IPS-NIHi11 (cell line): ENCODE measurements around the gene SLC30A7.
"Not testable (repeated sequence)": the region's sequence is repeated elsewhere in the genome, so short reads cannot be mapped to it uniquely, and the experiment has no call there.

Source experiments
- DNase-seq: peaks from one replicate; pipeline ENCODE4 v3.0.0; 2012; ENCODE audit warnings: mixed read lengths, low spot score

Gene SLC30A7

DNA sequence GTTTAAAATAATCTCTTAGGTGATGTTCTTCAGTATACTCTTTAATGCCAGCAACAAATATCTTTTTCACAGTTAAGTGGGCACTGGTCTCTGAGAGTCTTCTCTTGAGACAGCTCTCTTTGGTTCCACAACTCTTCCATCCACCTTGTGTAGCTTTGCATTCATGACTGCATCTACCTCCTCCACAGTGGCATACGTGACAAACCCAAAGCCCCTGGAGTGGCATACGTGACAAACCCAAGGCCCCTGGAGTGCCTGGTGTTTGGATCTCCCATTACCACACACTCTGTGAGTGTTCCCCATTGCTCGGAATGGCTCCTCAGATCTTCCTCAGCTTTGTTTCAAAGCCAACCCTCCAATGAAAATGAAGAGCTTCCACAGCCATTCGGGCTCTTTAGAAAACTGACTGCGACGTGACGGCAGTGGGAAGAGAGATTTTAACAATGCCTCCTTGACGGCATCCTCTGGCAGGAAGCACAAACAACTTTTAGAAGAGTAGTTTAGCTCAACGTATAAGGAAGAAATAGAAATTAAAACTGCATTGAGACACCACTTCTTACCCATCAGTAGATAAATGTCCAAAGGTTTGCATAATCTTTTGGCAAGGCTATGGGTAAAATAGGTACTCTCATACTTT lies 45.8 kb downstream of the SLC30A7 start:
- no peak for DNase-seq

DNA sequence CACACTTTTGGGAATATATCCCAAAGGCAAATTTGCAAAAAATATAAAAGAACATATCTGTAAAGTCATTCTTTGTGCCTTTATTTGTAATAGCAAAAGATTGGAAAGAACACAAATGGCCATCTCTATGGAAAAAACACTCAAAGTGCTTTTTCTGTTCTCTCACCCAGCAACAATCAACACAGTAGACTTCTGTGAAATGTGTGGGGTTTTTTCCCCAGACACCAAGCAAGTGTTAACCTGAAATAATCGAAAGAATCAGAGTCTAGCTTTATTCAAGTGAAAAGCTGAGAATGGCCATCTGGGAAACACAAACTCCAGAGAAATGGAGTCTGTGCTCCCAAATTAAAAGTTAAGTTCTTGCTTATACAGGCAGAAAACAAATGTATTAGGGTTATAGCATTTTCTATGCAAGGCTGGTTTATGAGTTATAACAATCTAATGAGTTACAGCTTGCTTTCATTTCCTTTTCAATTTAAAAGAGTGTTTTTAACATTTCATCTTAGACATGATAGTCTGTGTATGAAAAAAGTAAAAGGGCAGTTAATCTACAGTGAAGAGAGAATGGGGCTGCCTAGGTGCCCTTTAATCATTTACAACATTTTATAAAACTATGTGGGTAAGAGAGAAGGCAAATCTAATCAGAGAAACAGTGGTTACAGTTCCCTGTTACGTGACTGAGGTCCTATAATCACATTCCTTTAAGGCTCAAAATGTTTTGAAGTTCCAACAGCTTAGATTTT lies 46.6 kb downstream of the SLC30A7 start:
- DNase-seq = no peak

DNA sequence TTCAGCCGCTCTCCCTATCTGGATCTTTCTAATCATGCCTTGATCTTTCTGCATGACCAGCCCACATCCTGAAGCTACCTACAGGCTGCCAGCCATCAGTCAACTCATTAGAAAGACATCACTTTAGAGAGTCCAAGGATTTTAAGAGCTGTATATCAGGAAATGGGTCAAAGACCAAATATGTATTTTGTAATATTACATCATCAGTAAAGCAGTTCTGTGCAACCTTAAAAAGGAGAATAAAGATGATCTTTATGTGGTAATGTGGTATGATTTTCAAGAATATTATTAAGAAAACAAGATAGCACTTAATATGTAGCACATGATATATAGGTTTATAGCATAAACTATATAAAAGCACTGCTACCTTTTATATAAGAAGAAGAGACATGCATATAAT lies 47.6 kb downstream of the SLC30A7 start:
- no peak for DNase-seq

DNA sequence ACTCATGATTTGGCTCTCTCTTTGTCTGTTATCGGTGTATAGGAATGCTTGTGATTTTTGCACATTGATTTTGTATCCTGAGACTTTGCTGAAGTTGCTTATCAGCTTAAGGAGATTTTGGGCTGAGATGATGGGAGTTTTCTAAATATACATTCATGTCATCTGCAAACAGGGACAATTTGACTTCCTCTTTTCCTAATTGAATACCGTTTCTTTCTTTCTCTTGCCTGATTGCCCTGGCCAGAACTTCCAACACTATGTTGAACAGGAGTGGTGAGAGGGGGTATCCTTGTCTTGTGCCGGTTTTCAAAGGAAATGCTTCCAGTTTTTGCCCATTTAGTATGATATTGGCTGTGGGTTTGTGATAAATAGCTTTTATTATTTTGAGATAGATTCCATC lies 50.2 kb downstream of the SLC30A7 start:
- DNase-seq = not testable (repeated sequence)

DNA sequence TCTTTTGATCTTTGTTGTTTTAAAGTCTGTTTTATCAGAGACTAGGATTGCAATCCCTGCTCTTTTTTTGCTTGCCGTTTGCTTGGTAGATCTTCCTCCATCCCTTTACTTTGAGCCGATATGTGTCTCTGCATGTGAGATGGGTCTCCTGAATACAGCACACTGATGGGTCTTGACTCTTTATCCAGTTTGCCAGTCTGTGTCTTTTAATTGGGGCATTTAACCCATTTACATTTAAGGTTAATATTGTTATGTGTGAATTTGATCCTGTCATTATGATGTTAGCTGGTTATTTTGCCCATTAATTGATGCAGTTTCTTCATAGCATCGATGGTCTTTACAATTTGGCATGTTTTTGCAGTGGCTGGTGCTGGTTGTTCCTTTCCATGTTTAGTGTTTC lies 51.9 kb downstream of the SLC30A7 start:
- DNase-seq = not testable (repeated sequence)

DNA sequence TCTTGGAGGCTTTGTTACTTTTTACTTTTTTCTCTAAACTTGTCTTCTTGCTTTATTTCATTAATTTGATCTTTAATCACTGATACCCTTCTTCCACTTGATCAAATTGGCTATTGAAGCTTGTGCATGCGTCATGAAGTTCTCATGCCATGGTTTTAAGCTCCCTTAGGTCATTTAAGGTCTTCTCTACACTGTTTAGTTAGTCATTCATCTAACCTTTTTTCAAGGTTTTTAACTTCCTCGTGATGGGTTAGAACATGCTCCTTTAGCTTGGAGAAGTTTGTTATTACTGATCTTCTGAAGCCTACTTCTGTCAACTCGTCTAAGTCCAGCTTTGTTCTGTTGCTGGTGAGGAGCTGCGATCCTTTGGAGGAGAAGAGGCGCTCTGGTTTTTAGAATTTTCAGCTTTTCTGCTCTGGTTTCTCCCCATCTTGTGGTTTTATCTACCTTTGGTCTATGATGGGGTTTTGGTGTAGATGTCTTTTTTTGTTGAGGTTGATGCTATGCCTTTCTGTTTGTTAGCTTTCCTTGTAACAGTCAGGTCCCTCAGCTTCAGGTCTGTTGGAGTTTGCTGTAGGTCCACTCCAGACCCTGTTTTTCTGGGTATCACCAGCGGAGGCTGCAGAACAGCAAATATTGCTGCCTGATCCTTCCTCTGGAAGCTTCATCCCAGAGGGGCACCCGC lies 53.0 kb downstream of the SLC30A7 start:
- not testable (repeated sequence) for DNase-seq

DNA sequence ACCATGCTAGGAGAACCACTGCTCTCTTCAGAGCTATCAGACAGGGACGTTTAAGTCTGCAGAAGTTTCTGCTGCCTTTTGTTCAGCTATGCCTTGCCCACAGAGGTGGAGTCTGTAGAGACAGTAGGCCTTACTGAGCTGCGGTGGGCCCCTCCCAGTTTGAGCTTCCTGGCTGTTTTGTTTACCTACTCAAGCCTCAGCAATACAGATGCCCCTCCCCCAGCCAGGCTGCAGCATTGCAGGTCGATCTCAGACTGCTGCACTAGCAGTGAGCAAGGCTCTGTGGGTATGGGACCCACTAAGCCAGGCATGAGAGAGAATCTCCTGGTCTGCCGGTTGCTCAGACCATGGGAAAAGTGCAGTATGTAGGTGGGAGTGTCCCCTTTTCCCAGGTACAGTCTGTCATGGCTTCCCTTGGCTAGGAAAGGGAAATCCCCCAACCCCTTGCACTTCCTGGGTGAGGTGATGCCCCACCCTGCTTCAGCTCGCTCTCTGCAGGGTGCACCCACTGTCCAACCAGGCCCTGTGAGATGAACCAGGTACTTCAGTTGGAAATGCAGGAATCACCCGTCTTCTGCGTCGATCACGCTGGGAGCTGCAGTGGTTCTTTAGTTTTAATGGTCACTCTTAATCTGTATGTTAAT lies 53.7 kb downstream of the SLC30A7 start:
- DNase-seq = peak; percentile 41

DNA sequence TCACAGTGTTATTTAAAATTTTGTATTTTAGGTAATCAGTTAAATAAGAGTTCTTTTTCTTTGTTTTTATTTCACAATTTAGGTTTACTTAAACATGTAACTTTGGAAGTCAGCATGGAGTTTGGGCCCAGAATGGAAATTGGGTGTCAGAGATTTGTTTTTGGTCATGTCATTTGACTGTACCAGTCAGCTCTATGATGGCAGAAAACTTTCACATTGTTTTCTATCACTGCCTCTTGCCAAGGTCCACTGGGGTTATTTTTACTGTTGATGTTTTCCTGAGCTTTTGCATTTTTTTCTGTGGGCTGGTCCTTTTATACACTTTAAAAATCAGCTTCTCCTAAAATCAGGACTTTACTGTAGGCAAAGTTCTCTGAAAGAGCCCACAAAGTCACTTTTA lies 54.4 kb downstream of the SLC30A7 start:
- DNase-seq = no peak

DNA sequence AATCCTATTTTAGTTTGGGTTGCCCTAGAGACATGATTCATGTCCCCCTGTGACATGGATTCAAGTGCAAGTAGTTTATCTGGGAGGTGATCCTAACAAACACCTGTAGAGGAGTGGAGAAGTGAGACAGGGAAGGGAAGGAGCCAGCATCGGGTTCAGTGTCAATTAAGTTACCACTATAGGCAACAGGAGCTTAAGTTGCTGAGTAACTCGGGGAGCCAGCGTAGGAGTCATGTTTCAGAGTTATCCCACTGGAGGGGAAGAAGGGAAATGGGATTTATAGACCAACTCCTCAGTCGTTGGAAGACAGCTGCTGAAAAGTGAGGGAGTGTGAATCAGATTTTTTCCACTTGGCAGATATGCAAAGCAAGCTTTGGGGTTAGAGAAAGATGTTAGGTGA lies 54.9 kb downstream of the SLC30A7 start:
- peak; percentile 18 for DNase-seq

DNA sequence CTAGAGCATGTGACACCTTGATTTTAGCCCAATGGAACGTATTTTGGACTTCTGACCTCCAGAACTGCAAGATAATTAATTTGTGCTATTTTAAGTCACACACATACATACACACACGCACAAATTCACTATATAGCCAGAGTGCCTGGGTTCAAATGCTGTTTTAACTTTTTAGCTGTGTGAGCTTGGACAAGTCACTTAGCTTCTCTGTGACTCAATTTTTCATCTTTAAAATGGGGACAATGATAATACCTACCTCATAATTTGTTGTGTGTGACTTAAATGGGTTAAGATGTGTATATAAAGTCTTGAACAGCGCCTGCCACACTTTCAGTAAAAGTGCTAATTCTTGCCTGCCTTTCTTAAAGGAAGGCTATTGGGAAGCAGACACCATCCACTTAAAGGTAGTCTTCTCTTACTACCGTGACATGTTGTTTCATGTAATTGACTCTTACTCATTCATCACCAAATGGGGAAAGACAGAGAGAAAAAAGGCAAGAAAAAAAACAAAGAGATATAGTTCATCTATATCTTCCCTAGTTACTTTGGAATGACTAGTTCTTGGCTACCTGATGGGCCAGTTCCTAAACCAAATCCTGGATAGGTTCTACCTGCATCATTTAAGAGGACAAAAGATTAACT lies 56.3 kb downstream of the SLC30A7 start:
- DNase-seq = no peak

DNA sequence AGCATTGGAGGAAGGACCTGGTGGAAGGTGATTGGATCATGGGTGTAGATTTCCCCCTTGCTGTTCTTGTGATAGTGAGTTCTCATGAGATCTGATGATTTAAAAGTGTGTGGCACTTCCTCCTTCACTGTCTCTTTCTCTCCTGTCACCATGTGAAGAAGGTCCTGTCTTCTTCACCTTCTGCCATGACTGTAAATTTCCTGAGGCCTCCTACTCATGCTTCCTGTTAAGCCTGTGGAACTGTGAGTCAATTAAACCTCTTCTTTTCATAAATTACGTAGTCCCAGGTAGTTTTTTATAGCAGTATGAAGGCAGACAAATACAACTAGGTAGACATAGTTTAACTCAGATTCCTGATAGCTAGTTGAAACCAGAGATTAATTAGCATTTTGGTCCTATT lies 57.1 kb downstream of the SLC30A7 start:
- DNase-seq = not testable (repeated sequence)

DNA sequence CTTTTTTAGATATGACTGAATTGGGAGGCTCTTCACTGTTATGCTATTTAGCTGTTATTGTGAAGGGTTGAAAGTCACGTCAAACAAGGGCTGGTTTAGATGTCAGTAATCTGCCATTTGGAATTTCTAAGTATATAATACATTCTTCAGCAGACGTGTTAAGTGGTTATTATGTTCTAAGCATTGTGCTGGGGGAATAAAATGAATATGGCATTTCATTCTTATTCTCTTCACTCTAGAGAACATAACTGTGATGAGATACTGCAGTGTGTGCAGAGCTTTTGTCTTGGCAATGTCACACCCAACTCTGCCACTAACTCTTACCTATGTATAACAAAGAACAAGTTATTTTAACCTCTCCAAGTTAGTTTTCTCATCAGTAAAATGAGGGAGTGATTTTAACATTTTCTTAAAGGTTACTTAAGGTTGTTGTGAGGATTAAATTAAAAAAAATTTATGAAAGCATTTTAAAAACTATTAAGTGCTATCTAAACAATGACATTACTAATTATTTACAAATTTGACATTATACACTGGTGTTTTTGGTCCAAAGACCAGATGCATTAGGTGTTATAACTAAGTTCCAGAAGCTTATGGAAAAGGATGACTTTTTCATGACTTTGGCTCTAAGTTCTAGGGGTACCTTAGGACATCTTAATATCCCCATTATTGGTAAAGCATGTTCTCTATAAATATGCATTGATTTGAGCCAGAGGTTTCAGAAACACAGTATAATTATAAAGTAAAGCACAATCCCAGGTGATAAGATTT lies 58.3 kb downstream of the SLC30A7 start:
- DNase-seq = no peak

DNA sequence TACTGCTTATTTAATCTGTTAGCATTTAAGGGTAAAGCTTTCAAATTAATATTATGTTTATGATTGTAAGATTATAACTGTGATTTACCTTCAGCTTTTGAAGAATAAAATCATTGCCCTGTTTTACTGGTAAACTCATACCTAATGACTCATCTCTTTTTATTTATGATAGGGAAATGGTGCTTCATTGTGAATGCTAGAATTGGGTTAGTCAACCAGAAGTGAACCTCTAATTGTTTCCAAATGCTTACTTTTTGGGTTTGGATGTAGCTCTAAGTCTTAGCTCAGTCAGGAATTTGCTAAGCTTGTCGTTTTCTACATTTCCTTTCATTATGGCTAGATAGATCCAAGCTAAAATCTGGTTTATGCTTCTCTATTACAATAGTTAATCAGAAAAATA lies 59.4 kb downstream of the SLC30A7 start:
- no peak for DNase-seq

DNA sequence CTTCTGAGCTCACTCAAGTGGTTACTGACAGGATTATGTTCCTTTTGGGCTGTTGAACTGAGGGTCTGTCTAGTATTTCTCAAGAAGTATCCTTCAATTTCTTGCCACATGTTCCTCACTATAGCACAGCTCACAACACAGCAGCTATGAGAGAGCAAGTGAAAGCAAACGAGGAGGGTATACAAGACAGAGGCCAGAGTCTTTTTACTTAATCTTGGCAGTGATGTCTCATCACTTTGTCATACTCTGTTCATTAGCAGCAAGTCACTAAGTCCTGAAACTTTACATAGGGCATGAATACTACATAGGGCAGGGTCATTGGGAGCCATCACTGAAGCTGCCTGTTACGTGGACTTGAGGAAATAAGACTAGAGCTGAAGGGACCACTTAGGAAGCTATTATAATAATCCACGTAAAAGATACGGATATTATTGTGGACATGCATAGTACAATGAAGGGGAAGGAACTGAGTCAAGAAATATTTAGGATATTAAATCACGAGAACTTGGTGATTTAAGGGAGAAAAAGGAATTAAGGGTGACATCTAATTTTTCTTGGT lies 63.7 kb downstream of the SLC30A7 start:
- no peak for DNase-seq

DNA sequence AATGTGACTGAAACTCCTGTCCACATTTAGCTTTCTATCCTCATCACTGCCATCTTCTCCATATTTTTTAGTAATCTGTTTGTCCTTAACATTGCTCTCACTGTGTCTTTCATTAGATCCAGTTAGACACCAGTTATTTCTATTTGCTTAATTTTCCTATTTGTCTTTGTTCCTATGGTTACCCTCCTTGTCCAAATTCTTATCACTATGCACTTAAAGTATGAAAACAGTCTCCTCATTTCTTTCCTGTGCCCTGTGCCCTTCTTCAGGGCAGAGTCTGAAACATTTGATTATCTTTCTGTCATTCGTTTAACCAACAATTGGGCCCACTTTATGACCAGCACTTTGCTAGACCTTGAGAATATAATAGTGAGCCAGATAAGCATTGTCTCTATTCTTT lies 64.2 kb downstream of the SLC30A7 start:
- no peak for DNase-seq

DNA sequence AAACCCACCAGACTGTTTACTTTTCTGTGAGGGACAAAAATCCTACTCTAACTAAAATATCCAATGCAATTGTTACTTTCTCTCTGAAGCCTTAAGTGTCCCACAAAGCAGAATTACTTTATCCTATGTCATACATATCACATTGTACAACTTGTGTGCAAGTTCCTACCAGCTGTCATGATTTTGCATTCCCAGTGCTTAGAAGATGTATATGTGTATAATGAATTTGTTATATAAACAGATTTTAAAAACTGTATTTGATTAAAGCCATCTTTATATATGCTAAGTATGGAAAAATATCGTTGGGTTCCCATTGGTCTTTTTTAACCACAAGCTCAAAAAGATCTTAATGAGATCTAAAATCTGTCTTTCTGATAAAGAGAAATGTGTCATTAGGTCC lies 72.7 kb downstream of the SLC30A7 start:
- no peak for DNase-seq

DNA sequence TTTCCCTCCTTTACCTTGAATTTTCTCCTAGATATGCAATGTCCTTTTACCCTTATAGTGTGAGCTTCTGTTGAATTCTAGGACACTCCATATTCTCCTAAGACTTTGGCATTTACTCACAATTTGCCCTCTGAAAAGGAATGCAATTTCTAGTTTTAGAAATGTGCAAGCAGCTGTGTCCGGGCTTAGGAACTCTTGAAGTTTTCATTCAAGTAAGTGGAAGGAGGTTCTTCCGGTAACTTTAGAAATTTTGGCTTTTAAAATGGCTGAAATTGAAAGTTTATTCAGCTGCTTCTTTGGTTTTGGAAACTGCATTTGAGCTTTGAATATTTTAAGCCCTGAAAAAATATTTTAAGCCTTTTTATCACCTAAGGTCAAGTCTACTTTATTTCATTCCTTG lies 73.4 kb downstream of the SLC30A7 start:
- DNase-seq = no peak

DNA sequence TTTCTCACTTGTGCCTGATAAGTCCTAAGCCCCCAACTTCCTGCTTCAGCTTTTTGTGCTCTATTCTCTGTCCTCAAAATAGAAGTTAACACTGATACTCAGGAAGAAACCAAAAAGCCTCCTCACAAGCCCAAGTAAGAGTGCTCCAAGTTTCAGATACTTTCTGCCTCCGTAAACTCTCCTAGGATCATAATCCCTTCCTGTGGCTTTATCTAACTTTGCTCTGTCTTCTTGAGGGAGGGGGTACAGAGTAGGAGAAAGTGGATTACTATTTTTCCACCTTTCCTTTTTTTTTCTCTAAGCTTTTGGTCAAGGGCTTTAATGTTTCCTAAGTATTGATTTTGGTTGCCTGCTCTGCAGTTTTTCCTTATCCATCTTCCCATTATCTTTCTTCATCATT lies 75.1 kb downstream of the SLC30A7 start:
- DNase-seq = no peak

DNA sequence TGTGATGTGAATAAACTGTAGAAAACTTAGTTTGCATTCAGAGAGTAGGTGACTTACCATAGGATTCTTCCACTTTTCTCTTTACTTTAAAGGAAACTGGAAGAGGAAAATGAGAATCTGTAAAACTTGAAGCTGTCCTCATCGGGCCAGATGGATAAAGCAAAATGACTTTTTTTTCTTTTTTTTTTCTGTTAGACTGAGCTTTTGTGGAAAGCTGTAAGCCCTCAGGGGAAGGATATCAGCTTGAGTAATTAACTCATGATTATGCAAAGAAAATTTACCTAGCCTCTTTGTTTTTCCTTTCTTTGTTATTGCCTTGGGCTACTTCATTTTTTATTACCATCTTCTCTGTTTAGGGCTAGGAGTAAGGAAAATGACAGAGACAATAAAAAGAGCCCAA lies 76.3 kb downstream of the SLC30A7 start:
- DNase-seq = no peak

DNA sequence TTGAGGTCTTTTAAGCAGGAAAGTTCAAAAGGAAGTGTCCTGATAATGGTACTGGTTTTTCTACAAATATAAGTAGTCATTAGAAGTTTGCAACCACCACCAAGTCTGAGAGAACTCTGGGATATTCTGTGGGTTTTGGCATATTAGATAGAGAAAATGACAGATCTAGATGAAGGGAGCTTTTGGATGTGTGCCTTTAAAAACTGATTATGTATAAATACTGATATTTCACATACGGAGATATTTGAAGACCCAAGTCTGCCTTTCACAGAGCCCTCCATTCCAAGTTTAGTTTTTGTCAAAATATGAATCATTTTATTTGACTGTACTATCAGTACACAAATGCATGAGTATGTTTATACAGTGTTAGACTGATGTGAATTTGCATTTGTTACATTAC lies 81.0 kb downstream of the SLC30A7 start:
- no peak for DNase-seq

DNA sequence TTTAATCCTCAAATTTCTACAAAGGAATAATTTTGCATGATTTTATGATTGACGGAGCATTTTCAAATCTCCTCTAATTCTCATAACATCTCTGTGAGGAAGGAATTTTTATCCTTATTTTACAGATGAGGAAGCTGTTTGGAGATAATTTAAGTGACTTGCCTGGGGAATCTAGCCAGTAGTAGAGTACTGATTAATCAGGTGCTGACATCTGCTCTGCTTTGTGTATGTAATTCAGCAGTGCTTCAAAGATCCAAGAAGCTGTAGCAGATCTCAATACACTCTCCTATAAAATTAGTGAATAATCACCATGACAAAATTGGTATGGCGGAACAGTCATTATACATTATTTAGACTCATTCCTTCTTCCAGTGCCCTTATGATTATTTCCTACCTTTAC lies 83.7 kb downstream of the SLC30A7 start:
- no peak for DNase-seq
